Heart right ventricle (tissue), 16 donors: ENCODE measurements around the gene FBXO28. TPM values are rescaled to one million over a fixed set of nuclear protein-coding genes. Genes with fewer than 3 reads are reported as not detected.

Experiments
- ATAC-seq, 8 donors: fragments of 200-7000 bp; cut with Tn5 transposase; one replicate each; pipeline ENCODE4 v1.9.1; 2020; ENCODE audit warnings: mild to moderate bottlenecking in 8 of 8, moderate library complexity in 8 of 8, moderate number of reproducible peaks in 1 of 8
- DNase-seq, 2 donors: peaks; one replicate each; pipeline ENCODE4 v3.0.0-alpha.2; 2020
- H3K27ac ChIP-seq, 10 donors: fragments of 200-600 bp; sonication (generic) in 2 of 10; one replicate each; pipeline versions ENCODE4 v1.5.0 to v1.8.0; 2020 to 2022; ENCODE audit warnings: mild to moderate bottlenecking in 3 of 10
- H3K27me3 ChIP-seq, 7 donors: fragments of 200-600 bp; one replicate each; pipeline ENCODE4 v1.8.0; 2021 to 2022; ENCODE audit warnings: mild to moderate bottlenecking in 2 of 7
- H3K36me3 ChIP-seq, 9 donors: fragments of 200-600 bp; sonication (generic) in 1 of 9; one replicate each; pipeline versions ENCODE4 v1.5.0 to v1.8.0; 2020 to 2022; ENCODE audit warnings: mild to moderate bottlenecking in 2 of 9
- H3K4me1 ChIP-seq, 9 donors: fragments of 200-600 bp; sonication (generic) in 1 of 9; one replicate each; pipeline versions ENCODE4 v1.5.0 to v1.8.0; 2020 to 2022; ENCODE audit warnings: mild to moderate bottlenecking in 4 of 9
- H3K4me3 ChIP-seq, 10 donors: fragments of 200-600 bp; sonication (generic) in 2 of 10; one replicate each; pipeline versions ENCODE4 v1.5.0 to v1.8.0; 2020 to 2022; ENCODE audit warnings: mild to moderate bottlenecking in 7 of 10, moderate library complexity in 2 of 10
- H3K9me3 ChIP-seq, 11 donors: fragments of 200-600 bp in 10 of 11; sonication (generic) in 2 of 11; one replicate each; pipeline versions ENCODE4 v1.5.0 to v1.8.0; 2013 to 2022; ENCODE audit warnings: mild to moderate bottlenecking in 2 of 11, control low read depth in 1 of 11, moderate library complexity in 1 of 11
- CTCF ChIP-seq, 9 donors: fragments of 200-600 bp; sonication (generic) in 2 of 9; IDR thresholded peaks; one replicate each; pipeline versions ENCODE4 v1.5.0 to v1.8.0; 2021 to 2022; ENCODE audit warnings: antibody characterized with exemption in 9 of 9, mild to moderate bottlenecking in 5 of 9, moderate library complexity in 1 of 9
- whole genome bisulfite sequencing, 2 donors: extraction: QIAGEN DNeasy Blood & Tissue Kit; methylation state at CpG; one replicate each; pipeline ENCODE4 v1.1.7; 2013; ENCODE audit warnings: inconsistent platforms in 1 of 2; 5-methylcytosine and 5-hydroxymethylcytosine counted together
- intact Hi-C, 10 donors: fragments of 100-400 bp; cut with DNase I; formaldehyde crosslinking; loops; one replicate each; pipeline versions ENCODE4 v1.11.1 to v1.14.2; 2022
- long read RNA-seq, 3 donors: library from polyadenylated mRNA; unstranded; transcript quantifications; one replicate each; pipeline ENCODE4 v2.0.0, GENCODE V29; 2020 to 2021
- polyA plus RNA-seq, 2 donors: library from polyadenylated mRNA; stranded (reverse); fragments of 200-250 nt; gene quantifications; one replicate each; pipeline ENCODE4 v1.2.3, GENCODE V29; 2013
- total RNA-seq, 10 donors: library from RNA; stranded (reverse); fragmentation: NEBNext Ultra II Directional in 3 of 10; extraction: Animal tissue kit (Norgen Biotek cat#: 25700) in 3 of 10; gene quantifications; one replicate each; pipeline versions ENCODE4 v1.2.1 to v1.2.4, GENCODE V29; 2021 to 2023
- donor health status: Arrhythmogenic right ventricular cardiomyopathy.
- donor health status: ischemic (EF 13 %, LVEDD 7.1; RV severe dilation, severe dysfunction).
- donor health status: healthy with polysubstance abuse.
- donor health status: DM: no; HTN: yes; CAD: no.
- donor health status: DM: no; HTN: no; CAD: no.
- donor health status: ischemic (EF 25% LVEDD 6.9; RV normal size, moderate dysfunction).
- donor health status: ischemic (EF 25% LVEDD 5.7; RV mildly dilated, moderate dysfunction).
- donor health status: healthy.
- donor health status: DM: yes; HTN: yes; CAD: no.
- donor health status: Ischemic cardiomyopathy.
- donor health status: ischemic (EF 35%, LVEDD 5.7; RV mildly dilated, moderate dysfunction).
- donor health status: nonischemic (EF 11% LVEDD 7.7; RV severe dilation, severe dysfunction).
- donor health status: DM: yes; HTN: yes; CAD: no.
- donor health status: PGD.
- donor health status: ischemic (EF 29% LVEDD 5.4; RV normal size, mild dysfunction).
- donor health status: nonischemic (EF 23%, LVEDD 6.1; RV moderate dilation, normal function).

Gene FBXO28
- 10 to 100 TPM; 16.9 to 22.9 (median 21.1) TPM for total RNA-seq
- 1 to 10 TPM; 5.9 to 6.9 TPM for polyA plus RNA-seq
- long read RNA-seq, donor 1, full-length matches to known transcripts: 7 of 14 reads
- long read RNA-seq, donor 1, partial matches to known transcripts: 0 of 14 reads
- long read RNA-seq, donor 1, other reads (novel, unspliced or antisense): 7 of 14 reads
- long read RNA-seq, donor 2, full-length matches to known transcripts: 10 of 14 reads
- long read RNA-seq, donor 2, partial matches to known transcripts: 0 of 14 reads
- long read RNA-seq, donor 2, other reads (novel, unspliced or antisense): 4 of 14 reads
- long read RNA-seq, donor 3, full-length matches to known transcripts: 15 of 21 reads
- long read RNA-seq, donor 3, partial matches to known transcripts: 4 of 21 reads
- long read RNA-seq, donor 3, other reads (novel, unspliced or antisense): 2 of 21 reads

GRCh38 chr1:224113918-224114786 is at the start of gene FBXO28:
FBXO28 (plus strand) TSS chr1:224114111; CDS start chr1:224114130, 19 bp downstream.
- DNase-seq (peak; percentile 94 to 97), ATAC-seq (peak; percentile 98 to 100 (median 99))
- intact Hi-C loops: loop anchor here in 7 of 10 donors (2.0 to 10.0 kb wide), 5 partner anchors 217 to 343 kb away; partner anchors contain the start of gene NVL (in 3 of the 7)
- Histone ChIP-seq H3K4me3 (peak within 1 kb of the TSS; percentile 68 to 97 (median 89)), H3K36me3 (peaks cover 0 to 15% (median 0%) of the 10 kb centered on the region in 9 donors), H3K4me1 (peaks cover 0 to 35% (median 25%) of the 10 kb centered on the region in 9 donors), H3K9me3 (no peaks in the 10 kb centered on the region), H3K27ac (peak within 1 kb of the TSS; percentile 80 to 98 (median 94)), H3K27me3 (peaks cover 0 to 10% (median 0%) of the 10 kb centered on the region in 7 donors)
- TF ChIP-seq CTCF (IDR thresholded peaks at IDR 0.05): no peak
- WGBS, 2 donors: 0% methylated on average over 58 to 60 of the region's 60 CpGs

GRCh38 chr1:224064150-224064549 is 49.8 kb upstream of the FBXO28 start:
- DNase-seq (no peak), ATAC-seq (no peak)
- no peak for TF ChIP-seq CTCF (IDR thresholded peaks at IDR 0.05)
- peaks cover 0 to 10% (median 5%) of the 10 kb centered on the region in 11 donors for H3K9me3 ChIP-seq
- WGBS, 2 donors: 63 to 67% methylated on average over 5 of the region's 5 CpGs
- no peaks in the 10 kb centered on the region for H3K4me1 ChIP-seq
- no peak overlapping the region for H3K27ac ChIP-seq
- intact Hi-C loops: no loop called here
- H3K4me3 ChIP-seq: no peak overlapping the region
- no peaks in the 10 kb centered on the region for H3K36me3 ChIP-seq
- H3K27me3 ChIP-seq: peaks cover 0 to 46% (median 8%) of the 10 kb centered on the region in 7 donors

GRCh38 chr1:224065455-224065854 is 48.5 kb upstream of the FBXO28 start:
- H3K9me3 ChIP-seq: peaks cover 0 to 3% (median 0%) of the 10 kb centered on the region in 11 donors
- intact Hi-C loops: no loop called here
- H3K36me3 ChIP-seq: no peaks in the 10 kb centered on the region
- ATAC-seq (no peak), DNase-seq (no peak)
- no peak overlapping the region for H3K27ac ChIP-seq
- 61 to 62% methylated on average over 2 of the region's 2 CpGs for WGBS, 2 donors
- TF ChIP-seq CTCF (IDR thresholded peaks at IDR 0.05): no peak
- peaks cover 0 to 49% (median 8%) of the 10 kb centered on the region in 7 donors for H3K27me3 ChIP-seq
- H3K4me1 ChIP-seq: no peaks in the 10 kb centered on the region
- H3K4me3 ChIP-seq: no peak overlapping the region

- ATAC-seq: no peak
- no peak for TF ChIP-seq CTCF (IDR thresholded peaks at IDR 0.05)
- intact Hi-C loops: no loop called here
- no peaks in the 10 kb centered on the region for H3K36me3 ChIP-seq
- peaks cover 0 to 49% (median 10%) of the 10 kb centered on the region in 7 donors for H3K27me3 ChIP-seq
- H3K4me3 ChIP-seq: no peak overlapping the region
- no peak overlapping the region for H3K27ac ChIP-seq
- no peaks in the 10 kb centered on the region for H3K4me1 ChIP-seq
- DNase-seq: no peak
- H3K9me3 ChIP-seq: peaks cover 0 to 3% (median 0%) of the 10 kb centered on the region in 11 donors
These were observed 46.7 kb upstream of the FBXO28 start for GRCh38 chr1:224067207-224067606.
